ENCODE results near the gene CDK12. TPM values are rescaled to one million over a fixed set of nuclear protein-coding genes. Genes with fewer than 3 reads are reported as not detected.
"Not testable (repeated sequence)": the region's sequence is repeated elsewhere in the genome, so short reads cannot be mapped to it uniquely, and the experiment has no call there.

The CDK12 gene
- total and polyA plus RNA-seq, 5 donors: 8.2 to 27.9 (median 25.3) TPM

DNA sequence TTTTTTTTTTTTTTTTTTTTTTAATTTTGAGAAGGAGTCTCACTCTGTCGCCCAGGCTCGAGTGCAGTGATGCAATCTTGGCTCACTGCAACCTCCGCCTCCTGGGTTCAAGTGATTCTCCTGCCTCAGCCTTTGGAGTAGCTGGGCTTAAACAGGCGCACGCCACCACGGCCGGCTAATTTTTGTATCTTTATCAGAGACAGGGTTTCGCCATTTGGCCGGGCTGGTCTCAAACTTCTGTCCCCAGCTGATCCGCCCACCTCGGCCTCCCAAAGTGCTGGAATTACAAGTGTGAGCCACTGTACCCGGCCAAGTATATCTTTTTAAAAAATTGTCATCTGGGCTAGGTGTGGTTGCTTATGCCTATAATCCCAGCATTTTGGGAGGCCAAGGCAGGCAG, 35.6 kb downstream of the CDK12 start:
- H3K27ac ChIP-seq (ENCODE audit: low read length); H3K4me1 ChIP-seq (ENCODE audit: control insufficient read depth, insufficient read depth, low read length); H3K27me3 ChIP-seq (ENCODE audit: control insufficient read depth, insufficient read depth); H3K4me3 ChIP-seq (ENCODE audit: low read length); H3K9me3 ChIP-seq (ENCODE audit: control insufficient read depth, low read length); DNase-seq; intact Hi-C loops (cut with DNase I); ATAC-seq: not testable (repeated sequence)
- 92% methylated on average over 12 of the region's 12 CpGs for whole genome bisulfite sequencing

DNA sequence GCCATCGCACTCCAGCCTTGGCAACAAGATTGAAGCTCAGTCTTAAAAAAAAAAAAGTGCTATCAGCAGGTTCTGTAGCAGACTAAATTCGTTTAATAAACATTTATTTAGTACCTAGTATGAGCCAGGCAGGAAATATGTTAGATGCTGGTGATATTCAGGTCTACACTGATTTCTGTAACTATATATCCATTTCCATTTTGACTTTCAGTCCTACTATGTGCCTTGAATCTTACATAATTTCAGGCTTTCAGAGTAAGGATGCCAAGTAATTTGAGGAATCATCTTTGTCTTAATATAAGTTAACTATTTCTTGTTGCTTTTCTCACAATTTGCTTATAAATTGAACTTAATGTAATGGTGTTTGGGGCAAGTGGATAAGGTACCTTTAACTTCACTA, 46.2 kb downstream of the CDK12 start:
- no peaks in the 10 kb centered on the region for H3K27me3 ChIP-seq (ENCODE audit: control insufficient read depth, insufficient read depth)
- DNase-seq (no peak), ATAC-seq (no peak)
- H3K4me1 ChIP-seq (ENCODE audit: control insufficient read depth, insufficient read depth, low read length): no peaks in the 10 kb centered on the region
- H3K9me3 ChIP-seq (ENCODE audit: control insufficient read depth, low read length): no peaks in the 10 kb centered on the region
- intact Hi-C loops (cut with DNase I): loop anchor here in 1 of 4 donors (10.0 kb wide), 1 partner anchor 93 kb away; no protein-coding TSS in a partner anchor
- no peak overlapping the region for H3K27ac ChIP-seq (ENCODE audit: low read length)
- H3K4me3 ChIP-seq (ENCODE audit: low read length): no peak overlapping the region
- WGBS: 80% methylated on average over 2 of the region's 2 CpGs

DNA sequence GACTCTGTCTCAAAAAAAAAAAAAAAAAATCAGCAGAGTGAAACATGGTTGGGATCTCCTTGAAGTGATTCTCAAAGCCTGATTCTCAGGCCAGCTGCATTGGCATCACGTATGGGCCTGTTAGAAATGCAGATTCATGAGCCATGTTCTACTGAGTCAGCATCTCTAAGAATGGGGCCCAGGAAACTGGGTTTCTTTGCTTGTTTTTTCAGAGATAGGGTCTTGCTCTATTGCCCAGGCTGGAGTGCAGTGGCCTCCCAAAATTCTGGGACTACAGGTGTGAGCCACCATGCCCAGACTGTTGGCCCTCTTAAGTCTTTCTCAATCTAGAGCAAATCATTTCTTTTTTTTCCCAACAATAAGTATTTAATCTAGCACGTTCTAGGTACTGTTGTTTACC, 47.7 kb downstream of the CDK12 start:
- no peak for DNase-seq
- H3K4me1 ChIP-seq (ENCODE audit: control insufficient read depth, insufficient read depth, low read length): no peaks in the 10 kb centered on the region
- H3K27me3 ChIP-seq (ENCODE audit: control insufficient read depth, insufficient read depth): no peaks in the 10 kb centered on the region
- no peak overlapping the region for H3K27ac ChIP-seq (ENCODE audit: low read length)
- WGBS: 93% methylated on average over 2 of the region's 2 CpGs
- no peak overlapping the region for H3K4me3 ChIP-seq (ENCODE audit: low read length)
- no peaks in the 10 kb centered on the region for H3K9me3 ChIP-seq (ENCODE audit: control insufficient read depth, low read length)
- no peak for ATAC-seq
- intact Hi-C loops (cut with DNase I): loop anchor here in 1 of 4 donors (10.0 kb wide), 1 partner anchor 94 kb away; no protein-coding TSS in a partner anchor

DNA sequence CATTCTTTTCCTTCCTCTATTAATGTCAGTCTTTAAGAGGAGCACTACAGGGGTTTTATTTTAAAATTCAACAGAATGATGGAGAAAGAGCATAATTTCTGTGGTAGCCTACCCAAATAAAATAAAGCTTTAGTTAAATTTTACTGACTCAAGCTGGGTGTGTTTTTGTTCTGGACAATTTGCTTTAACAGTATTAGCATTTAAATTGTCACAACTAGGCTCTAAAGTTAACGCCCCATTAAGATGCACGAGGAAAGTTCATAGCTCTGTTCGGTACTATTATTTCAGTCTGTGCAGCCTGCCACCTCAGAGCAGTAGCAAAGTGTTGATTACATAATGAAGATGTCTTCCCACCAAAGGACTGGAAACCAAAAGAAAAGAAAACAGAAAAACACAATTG, 52.0 kb downstream of the CDK12 start:
- no peaks in the 10 kb centered on the region for H3K27me3 ChIP-seq (ENCODE audit: control insufficient read depth, insufficient read depth)
- intact Hi-C loops (cut with DNase I): no loop called here
- H3K9me3 ChIP-seq (ENCODE audit: control insufficient read depth, low read length): no peaks in the 10 kb centered on the region
- H3K27ac ChIP-seq (ENCODE audit: low read length): no peak overlapping the region
- no peak overlapping the region for H3K4me3 ChIP-seq (ENCODE audit: low read length)
- WGBS: 91% methylated on average over 3 of the region's 3 CpGs
- no peak for DNase-seq
- no peak for ATAC-seq
- no peaks in the 10 kb centered on the region for H3K4me1 ChIP-seq (ENCODE audit: control insufficient read depth, insufficient read depth, low read length)

DNA sequence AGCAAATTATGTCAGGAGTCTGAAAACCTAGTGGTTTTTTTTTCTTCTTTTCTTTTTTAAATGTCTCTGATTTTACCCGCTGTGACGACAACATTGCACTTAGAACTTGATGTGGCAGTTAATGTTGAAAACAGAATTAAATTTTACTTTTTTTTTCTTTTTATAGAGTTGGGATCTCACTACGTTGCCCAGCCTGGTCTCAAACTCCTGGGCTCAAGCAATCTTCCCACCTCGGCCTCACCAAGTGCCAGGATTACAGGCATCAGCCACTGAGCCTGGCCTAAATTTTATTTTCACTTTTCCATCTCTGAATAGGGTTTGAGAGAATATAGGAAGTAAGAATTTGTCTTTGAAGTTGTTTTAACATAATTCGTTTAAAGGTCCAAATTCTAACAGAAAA, 52.6 kb downstream of the CDK12 start:
- Histone ChIP-seq H3K27me3 (ENCODE audit: control insufficient read depth, insufficient read depth) (no peaks in the 10 kb centered on the region), H3K4me1 (ENCODE audit: control insufficient read depth, insufficient read depth, low read length) (no peaks in the 10 kb centered on the region), H3K9me3 (ENCODE audit: control insufficient read depth, low read length) (no peaks in the 10 kb centered on the region), H3K27ac (ENCODE audit: low read length) (no peak overlapping the region), H3K4me3 (ENCODE audit: low read length) (no peak overlapping the region)
- ATAC-seq: no peak
- DNase-seq: no peak
- WGBS: 84% methylated on average over 5 of the region's 5 CpGs
- intact Hi-C loops (cut with DNase I): no loop called here

DNA sequence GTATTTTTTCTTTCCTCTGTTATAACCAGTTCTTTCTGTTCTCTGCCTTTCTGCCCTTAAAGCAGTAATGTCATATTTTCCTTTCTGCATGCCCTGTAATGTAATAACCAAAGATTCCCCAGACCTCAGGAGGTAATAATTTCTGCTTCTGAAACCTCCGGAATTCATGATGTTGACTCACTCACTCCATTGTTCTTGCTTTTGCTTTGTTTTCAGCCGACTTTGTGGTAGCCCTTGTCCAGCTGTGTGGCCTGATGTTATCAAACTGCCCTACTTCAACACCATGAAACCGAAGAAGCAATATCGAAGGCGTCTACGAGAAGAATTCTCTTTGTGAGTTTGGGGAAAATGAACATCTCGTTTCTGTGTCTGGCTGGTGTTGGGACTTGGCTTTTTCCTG, 55.9 kb downstream of the CDK12 start:
- Histone ChIP-seq H3K4me3 (ENCODE audit: low read length) (no peak overlapping the region), H3K9me3 (ENCODE audit: control insufficient read depth, low read length) (no peaks in the 10 kb centered on the region), H3K4me1 (ENCODE audit: control insufficient read depth, insufficient read depth, low read length) (no peaks in the 10 kb centered on the region), H3K27me3 (ENCODE audit: control insufficient read depth, insufficient read depth) (no peaks in the 10 kb centered on the region), H3K27ac (ENCODE audit: low read length) (no peak overlapping the region)
- DNase-seq (no peak), ATAC-seq (no peak)
- WGBS: 81% methylated on average over 7 of the region's 7 CpGs
- intact Hi-C loops (cut with DNase I): no loop called here

DNA sequence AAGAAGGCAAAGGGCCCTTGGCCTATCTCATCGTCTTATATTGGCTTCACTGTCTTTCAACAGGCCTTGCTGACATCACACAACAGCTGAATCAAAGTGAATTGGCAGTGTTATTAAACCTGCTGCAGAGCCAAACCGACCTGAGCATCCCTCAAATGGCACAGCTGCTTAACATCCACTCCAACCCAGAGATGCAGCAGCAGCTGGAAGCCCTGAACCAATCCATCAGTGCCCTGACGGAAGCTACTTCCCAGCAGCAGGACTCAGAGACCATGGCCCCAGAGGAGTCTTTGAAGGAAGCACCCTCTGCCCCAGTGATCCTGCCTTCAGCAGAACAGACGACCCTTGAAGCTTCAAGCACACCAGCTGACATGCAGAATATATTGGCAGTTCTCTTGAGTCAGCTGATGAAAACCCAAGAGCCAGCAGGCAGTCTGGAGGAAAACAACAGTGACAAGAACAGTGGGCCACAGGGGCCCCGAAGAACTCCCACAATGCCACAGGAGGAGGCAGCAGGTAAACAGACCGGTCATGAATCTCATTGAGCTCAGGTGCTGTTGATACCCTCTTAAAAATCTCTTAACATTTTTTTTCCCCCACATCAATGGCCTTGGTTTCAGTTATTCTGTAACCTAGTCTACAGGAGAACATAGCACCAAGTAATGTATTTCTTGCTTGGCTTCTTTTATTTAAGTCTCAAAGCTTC, 64.7 kb downstream of the CDK12 start:
- DNase-seq (no peak), ATAC-seq (no peak)
- no peaks in the 10 kb centered on the region for H3K27me3 ChIP-seq (ENCODE audit: control insufficient read depth, insufficient read depth)
- H3K4me1 ChIP-seq (ENCODE audit: control insufficient read depth, insufficient read depth, low read length): no peaks in the 10 kb centered on the region
- no peak overlapping the region for H3K4me3 ChIP-seq (ENCODE audit: low read length)
- 63% methylated on average over 6 of the region's 6 CpGs for WGBS
- no peak overlapping the region for H3K27ac ChIP-seq (ENCODE audit: low read length)
- H3K9me3 ChIP-seq (ENCODE audit: control insufficient read depth, low read length): no peaks in the 10 kb centered on the region
- intact Hi-C loops (cut with DNase I): no loop called here

DNA sequence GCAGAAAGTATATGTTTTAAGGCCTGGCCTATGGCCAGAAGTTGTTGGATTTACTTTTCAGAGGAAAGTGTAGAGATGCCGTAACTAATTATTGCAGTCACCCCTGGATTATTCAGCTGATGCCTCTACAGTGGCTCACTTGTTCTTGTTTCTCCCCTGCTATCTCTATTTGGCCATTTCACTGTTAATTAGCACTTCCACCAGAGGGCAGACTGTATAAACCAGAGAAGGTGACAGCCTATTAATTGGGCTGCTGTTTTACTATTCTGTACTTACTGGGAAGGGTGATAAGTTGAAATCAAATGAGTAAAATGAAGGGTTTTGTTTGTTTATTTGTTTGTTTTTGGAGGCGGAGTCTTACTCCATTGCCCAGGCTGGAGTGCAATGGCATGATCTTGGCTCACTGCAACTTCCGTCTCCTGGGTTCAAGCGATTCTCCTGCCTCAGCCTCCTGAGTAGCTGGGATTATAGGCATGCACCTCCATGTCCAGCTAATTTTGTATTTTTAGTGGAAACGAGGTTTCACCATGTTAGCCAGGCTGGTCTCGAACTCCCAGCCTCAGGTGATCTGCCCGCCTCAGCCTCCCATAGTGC, 66.0 kb downstream of the CDK12 start:
- intact Hi-C loops (cut with DNase I): no loop called here
- ATAC-seq: no peak
- H3K27me3 ChIP-seq (ENCODE audit: control insufficient read depth, insufficient read depth): no peaks in the 10 kb centered on the region
- H3K4me3 ChIP-seq (ENCODE audit: low read length): no peak overlapping the region
- H3K4me1 ChIP-seq (ENCODE audit: control insufficient read depth, insufficient read depth, low read length): no peaks in the 10 kb centered on the region
- no peak overlapping the region for H3K27ac ChIP-seq (ENCODE audit: low read length)
- no peak for DNase-seq
- H3K9me3 ChIP-seq (ENCODE audit: control insufficient read depth, low read length): no peaks in the 10 kb centered on the region
- WGBS: 90% methylated on average over 7 of the region's 7 CpGs

DNA sequence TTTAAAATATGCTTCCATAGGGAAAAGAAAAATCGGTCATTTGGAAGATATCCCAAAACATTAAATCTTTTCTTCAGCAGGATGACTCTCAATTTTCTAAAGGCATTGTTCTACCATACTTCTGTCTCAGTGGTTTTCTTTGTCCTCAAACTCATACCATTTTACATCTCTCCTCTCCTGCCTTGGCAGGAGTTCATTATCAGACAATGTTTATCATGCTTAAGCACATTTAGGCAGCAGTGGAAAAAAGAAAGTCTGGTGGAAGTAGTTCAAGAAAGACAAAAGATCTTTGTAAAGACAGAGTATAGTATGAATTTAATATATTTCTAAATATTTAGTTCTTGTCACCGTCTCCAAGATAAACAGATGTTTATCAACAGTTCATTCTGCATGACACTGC, 68.2 kb downstream of the CDK12 start:
- Histone ChIP-seq H3K27me3 (ENCODE audit: control insufficient read depth, insufficient read depth) (no peaks in the 10 kb centered on the region), H3K9me3 (ENCODE audit: control insufficient read depth, low read length) (no peaks in the 10 kb centered on the region), H3K27ac (ENCODE audit: low read length) (no peak overlapping the region), H3K4me3 (ENCODE audit: low read length) (no peak overlapping the region), H3K4me1 (ENCODE audit: control insufficient read depth, insufficient read depth, low read length) (no peaks in the 10 kb centered on the region)
- ATAC-seq: no peak
- intact Hi-C loops (cut with DNase I): no loop called here
- no peak for DNase-seq
- 25% methylated on average over 2 of the region's 2 CpGs for WGBS

DNA sequence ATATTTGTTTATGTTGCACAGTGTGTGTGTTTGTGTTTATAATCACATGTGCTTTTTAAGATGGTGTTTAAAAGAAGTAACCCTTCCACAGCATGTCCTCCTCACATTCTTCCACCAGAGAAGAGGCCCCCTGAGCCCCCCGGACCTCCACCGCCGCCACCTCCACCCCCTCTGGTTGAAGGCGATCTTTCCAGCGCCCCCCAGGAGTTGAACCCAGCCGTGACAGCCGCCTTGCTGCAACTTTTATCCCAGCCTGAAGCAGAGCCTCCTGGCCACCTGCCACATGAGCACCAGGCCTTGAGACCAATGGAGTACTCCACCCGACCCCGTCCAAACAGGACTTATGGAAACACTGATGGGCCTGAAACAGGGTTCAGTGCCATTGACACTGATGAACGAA, 69.2 kb downstream of the CDK12 start:
- intact Hi-C loops (cut with DNase I): no loop called here
- 70% methylated on average over 10 of the region's 10 CpGs for WGBS
- H3K27me3 ChIP-seq (ENCODE audit: control insufficient read depth, insufficient read depth): no peaks in the 10 kb centered on the region
- H3K27ac ChIP-seq (ENCODE audit: low read length): no peak overlapping the region
- no peaks in the 10 kb centered on the region for H3K4me1 ChIP-seq (ENCODE audit: control insufficient read depth, insufficient read depth, low read length)
- DNase-seq: peak in 1 of 3 donors; percentile 56
- ATAC-seq: peak; percentile 29 to 36
- no peaks in the 10 kb centered on the region for H3K9me3 ChIP-seq (ENCODE audit: control insufficient read depth, low read length)
- H3K4me3 ChIP-seq (ENCODE audit: low read length): no peak overlapping the region

DNA sequence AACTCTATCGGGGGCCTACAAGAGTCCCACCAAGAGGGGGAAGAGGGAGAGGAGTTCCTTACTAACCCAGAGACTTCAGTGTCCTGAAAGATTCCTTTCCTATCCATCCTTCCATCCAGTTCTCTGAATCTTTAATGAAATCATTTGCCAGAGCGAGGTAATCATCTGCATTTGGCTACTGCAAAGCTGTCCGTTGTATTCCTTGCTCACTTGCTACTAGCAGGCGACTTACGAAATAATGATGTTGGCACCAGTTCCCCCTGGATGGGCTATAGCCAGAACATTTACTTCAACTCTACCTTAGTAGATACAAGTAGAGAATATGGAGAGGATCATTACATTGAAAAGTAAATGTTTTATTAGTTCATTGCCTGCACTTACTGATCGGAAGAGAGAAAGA, 70.0 kb downstream of the CDK12 start:
- intact Hi-C loops (cut with DNase I): no loop called here
- Histone ChIP-seq H3K4me3 (ENCODE audit: low read length) (no peak overlapping the region), H3K27me3 (ENCODE audit: control insufficient read depth, insufficient read depth) (no peaks in the 10 kb centered on the region), H3K9me3 (ENCODE audit: control insufficient read depth, low read length) (no peaks in the 10 kb centered on the region), H3K27ac (ENCODE audit: low read length) (no peak overlapping the region), H3K4me1 (ENCODE audit: control insufficient read depth, insufficient read depth, low read length) (no peaks in the 10 kb centered on the region)
- 75% methylated on average over 6 of the region's 6 CpGs for WGBS
- ATAC-seq (no peak), DNase-seq (no peak)
